Measurements from ENCODE around the gene PPL. TPM values are rescaled to one million over a fixed set of nuclear protein-coding genes. Genes with fewer than 3 reads are reported as not detected.

Gene PPL
- total and polyA plus RNA-seq, 2 of the 13 experiments (the other 11 are each of a cell fraction or from before 2014, with no cell fraction given), result 5.7 to 6.6 TPM

- H3K4me3 ChIP-seq (replicated peaks in 1 of 3; ENCODE audit: insufficient read depth in 1 of 3, low read depth in 2 of 3, low read length in 3 of 3), result no peak overlapping the region
- H3K4me2 ChIP-seq (ENCODE audit: low read depth, low read length), result no peak overlapping the region
- ATAC-seq (no peak), FAIRE-seq (no peak), DNase-seq (ENCODE audit: low spot score) (no peak)
- intact Hi-C loops (cut with micrococcal nuclease; ENCODE audit: unreplicated experiment), result no loop called here
- H3K9ac ChIP-seq (ENCODE audit: insufficient read depth, low read depth, low read length), result no peak overlapping the region
- no peak overlapping the region for H2AFZ ChIP-seq (ENCODE audit: low read length)
- H3K9me3 ChIP-seq (ENCODE audit: low read length), result no peaks in the 10 kb centered on the region
- ChIA-PET POLR2A (interaction anchor here (1.8 kb wide), 1 partner anchor 53 kb away, joined by 7 read pairs; the partner anchor contains the start of gene SEC14L5), CTCF (ENCODE audit: low intra/inter-chr PET ratio, low total read pairs) (no interaction called here)
- 91% methylated on average over 14 of the region's 14 CpGs for WGBS (ENCODE audit: low lambda C conversion rate)
- TF ChIP-seq ZNF629 (CRISPR knock-in tag; conservative IDR thresholded peaks at IDR 0.05) (peak; percentile 95), CENPX (CRISPR knock-in tag; IDR thresholded peaks at IDR 0.05) (no peak), CHD4 (IDR thresholded peaks at IDR 0.05; ENCODE audit: borderline replicate concordance, low read length) (peak; percentile 73; the same call in 1 of the 2 replicates), GLMP (CRISPR knock-in tag; IDR thresholded peaks at IDR 0.05; ENCODE audit: borderline replicate concordance) (no peak), ZNF574 (CRISPR knock-in tag; IDR thresholded peaks at IDR 0.05) (no peak), ZNF792 (CRISPR knock-in tag; IDR thresholded peaks at IDR 0.05) (no peak)
- no peaks in the 10 kb centered on the region for H3K79me2 ChIP-seq (ENCODE audit: insufficient read depth, low read length)
- in situ Hi-C loops (cut with HindIII; ENCODE audit: extremely low pct_ligation_motif_present, low pct_unique_long_range_greater_than_20kb), result loop anchor here (5.0 kb wide), 1 partner anchor 57 kb away; no protein-coding TSS in a partner anchor
- BruUV-seq (replicated peaks), result no TSS peak
- H3K4me1 ChIP-seq (ENCODE audit: insufficient read depth, low read length), result peaks cover 33% of the 10 kb centered on the region
- H3K36me3 ChIP-seq (replicated peaks in 1 of 2; ENCODE audit: control insufficient read depth in 1 of 2, insufficient read depth in 2 of 2, low read length in 2 of 2), result no peaks in the 10 kb centered on the region; a peak in 1 of 5 replicates
- H4K20me1 ChIP-seq (ENCODE audit: insufficient read depth, low read length), result no peaks in the 10 kb centered on the region
- H3K27ac ChIP-seq (ENCODE audit: extremely low read length, insufficient read depth, low read length), result no peak overlapping the region
- no peaks in the 10 kb centered on the region for H3K27me3 ChIP-seq (ENCODE audit: control insufficient read depth in 1 of 2, insufficient read depth in 2 of 2, low read length in 2 of 2)
These were observed 31.9 kb downstream of the PPL start for GRCh38 chr16:4904942-4905615.

Measured in HepG2 (cell line).